ENCODE measurements around the gene DSC1.

DNA sequence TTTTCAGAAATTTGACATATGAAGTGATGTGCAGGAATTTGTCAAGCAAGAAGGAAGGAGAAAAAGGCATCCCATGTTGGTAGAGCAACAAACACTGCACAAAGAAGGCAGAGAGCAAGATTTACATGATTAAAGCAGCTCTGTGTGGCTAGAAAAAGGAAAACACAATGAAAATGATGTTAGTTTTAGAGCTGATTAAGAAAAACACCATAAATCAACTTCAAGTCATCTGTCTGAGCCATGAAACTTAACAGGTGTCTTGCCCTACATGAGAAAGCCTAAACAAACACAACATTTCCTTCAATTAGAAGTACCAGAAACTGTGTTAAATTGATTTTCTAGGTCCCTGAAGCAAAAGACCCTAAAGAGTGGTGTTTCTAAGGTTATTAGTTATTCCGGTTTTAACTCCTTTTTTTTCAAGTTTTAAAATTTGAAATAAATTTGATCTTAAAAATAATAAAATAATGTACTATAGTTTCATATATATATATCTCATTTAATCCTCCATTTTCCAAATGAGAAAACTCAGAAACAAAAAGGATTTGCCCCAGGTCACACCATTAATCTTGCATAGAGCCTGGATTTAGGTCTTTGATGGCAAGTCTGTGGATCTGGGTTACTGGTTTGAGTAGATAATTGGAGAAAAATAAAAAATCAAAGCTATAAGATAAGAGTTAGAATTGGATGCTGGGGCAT, 8.6 kb upstream of the DSC1 start:
- TF ChIP-seq, protein P1, sequence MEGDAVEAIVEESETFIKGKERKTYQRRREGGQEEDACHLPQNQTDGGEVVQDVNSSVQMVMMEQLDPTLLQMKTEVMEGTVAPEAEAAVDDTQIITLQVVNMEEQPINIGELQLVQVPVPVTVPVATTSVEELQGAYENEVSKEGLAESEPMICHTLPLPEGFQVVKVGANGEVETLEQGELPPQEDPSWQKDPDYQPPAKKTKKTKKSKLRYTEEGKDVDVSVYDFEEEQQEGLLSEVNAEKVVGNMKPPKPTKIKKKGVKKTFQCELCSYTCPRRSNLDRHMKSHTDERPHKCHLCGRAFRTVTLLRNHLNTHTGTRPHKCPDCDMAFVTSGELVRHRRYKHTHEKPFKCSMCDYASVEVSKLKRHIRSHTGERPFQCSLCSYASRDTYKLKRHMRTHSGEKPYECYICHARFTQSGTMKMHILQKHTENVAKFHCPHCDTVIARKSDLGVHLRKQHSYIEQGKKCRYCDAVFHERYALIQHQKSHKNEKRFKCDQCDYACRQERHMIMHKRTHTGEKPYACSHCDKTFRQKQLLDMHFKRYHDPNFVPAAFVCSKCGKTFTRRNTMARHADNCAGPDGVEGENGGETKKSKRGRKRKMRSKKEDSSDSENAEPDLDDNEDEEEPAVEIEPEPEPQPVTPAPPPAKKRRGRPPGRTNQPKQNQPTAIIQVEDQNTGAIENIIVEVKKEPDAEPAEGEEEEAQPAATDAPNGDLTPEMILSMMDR (IDR thresholded peaks at IDR 0.05): no peak
- no peak for TF ChIP-seq POLR2A (IDR thresholded peaks at IDR 0.05)
